CD4-positive, alpha-beta memory T cell (primary cell): Measurements from ENCODE around the gene FXYD1. TPM values are rescaled to one million over a fixed set of nuclear protein-coding genes. Genes with fewer than 3 reads are reported as not detected.

Experiments used
- CTCF ChIA-PET: fragments of 350-600 bp; sonication (Branson Sonifier 250); formaldehyde crosslinking; loops from one replicate; lab custom pipeline; 2021; ENCODE audit warnings: inconsistent platforms; ENCODE audit not compliant: partially characterized antibody; lab: Charles Lee
- POLR2A ChIA-PET: fragments of 350-600 bp; sonication (Branson Sonifier 250); formaldehyde crosslinking; loops from one replicate; lab custom pipeline; 2021; ENCODE audit not compliant: partially characterized antibody; lab: Charles Lee
- DNase-seq, 5 donors: peaks; one replicate each; pipeline versions ENCODE4 v3.0.0 to v3.0.0-alpha.2; 2020 to 2022; ENCODE audit warnings: mixed read lengths in 1 of 5
- H3K27ac ChIP-seq: one replicate; pipeline ENCODE4 v1.7.0; 2013; ENCODE audit warnings: low read depth, low read length
- H3K27me3 ChIP-seq: 2 replicates; pipeline ENCODE4 v1.7.0; 2013; ENCODE audit warnings: mild to moderate bottlenecking, low read length, moderate library complexity; ENCODE audit not compliant: insufficient read depth
- H3K36me3 ChIP-seq: 2 replicates; pipeline ENCODE4 v1.7.0; 2013; ENCODE audit warnings: mild to moderate bottlenecking, low read length, moderate library complexity; ENCODE audit not compliant: insufficient read depth
- H3K4me1 ChIP-seq: 2 replicates; pipeline ENCODE4 v1.7.0; 2013; ENCODE audit warnings: mild to moderate bottlenecking, low read length, moderate library complexity; ENCODE audit not compliant: insufficient read depth
- H3K4me3 ChIP-seq, 2 donors: one replicate each; pipeline ENCODE4 v1.7.0; 2013; ENCODE audit warnings: low read length in 2 of 2, mild to moderate bottlenecking in 1 of 2
- H3K9me3 ChIP-seq, 2 donors: one replicate each; pipeline ENCODE4 v1.7.0; 2013; ENCODE audit warnings: low read length in 2 of 2, control low read depth in 1 of 2; ENCODE audit not compliant: control insufficient read depth in 1 of 2
- H3K27ac Mint-ChIP-seq, 7 donors: one replicate each; pipeline ENCODE4 v1.8.0; 2020 to 2021; ENCODE audit warnings: mixed read lengths in 7 of 7, mild to moderate bottlenecking in 6 of 7, inconsistent platforms in 3 of 7, moderate library complexity in 3 of 7
- H3K27me3 Mint-ChIP-seq, 2 donors: one replicate each; pipeline ENCODE4 v1.8.0; 2020 to 2021; ENCODE audit warnings: mixed read lengths in 2 of 2
- H3K36me3 Mint-ChIP-seq, 2 donors: one replicate each; pipeline ENCODE4 v1.8.0; 2020 to 2021; ENCODE audit warnings: mixed read lengths in 2 of 2, inconsistent platforms in 1 of 2, mild to moderate bottlenecking in 1 of 2
- H3K4me1 Mint-ChIP-seq, 4 donors: one replicate each; pipeline ENCODE4 v1.8.0; 2020 to 2021; ENCODE audit warnings: mixed read lengths in 4 of 4, mild to moderate bottlenecking in 1 of 4
- H3K4me3 Mint-ChIP-seq, 8 donors: one replicate each; pipeline ENCODE4 v1.8.0; 2020 to 2021; ENCODE audit warnings: mixed read lengths in 8 of 8, mild to moderate bottlenecking in 7 of 8, moderate library complexity in 6 of 8, inconsistent platforms in 3 of 8
- H3K9me3 Mint-ChIP-seq, 8 donors: one replicate each; pipeline ENCODE4 v1.8.0; 2020 to 2021; ENCODE audit warnings: mixed read lengths in 8 of 8, mild to moderate bottlenecking in 5 of 8, inconsistent platforms in 3 of 8, moderate library complexity in 1 of 8
- intact Hi-C: fragments of 100-400 bp; cut with micrococcal nuclease; formaldehyde crosslinking; loops from one replicate; pipeline ENCODE4 v1.15.1; 2023
- polyA plus RNA-seq, 2 donors: library from polyadenylated mRNA; unstranded; fragments of 300-500 nt; fragmentation: Illumina TruSeq; gene quantifications; one replicate each; pipeline ENCODE4 v1.2.3, GENCODE V29; 2021
- total RNA-seq, 2 experiments: library from RNA; stranded (reverse); gene quantifications; one replicate each; pipeline ENCODE4 v1.2.3, GENCODE V29; 2021

The FXYD1 gene
- total and polyA plus RNA-seq, 4 experiments from 2014 or later, result 0.58 to 4.4 (median 3.4) TPM

DNA sequence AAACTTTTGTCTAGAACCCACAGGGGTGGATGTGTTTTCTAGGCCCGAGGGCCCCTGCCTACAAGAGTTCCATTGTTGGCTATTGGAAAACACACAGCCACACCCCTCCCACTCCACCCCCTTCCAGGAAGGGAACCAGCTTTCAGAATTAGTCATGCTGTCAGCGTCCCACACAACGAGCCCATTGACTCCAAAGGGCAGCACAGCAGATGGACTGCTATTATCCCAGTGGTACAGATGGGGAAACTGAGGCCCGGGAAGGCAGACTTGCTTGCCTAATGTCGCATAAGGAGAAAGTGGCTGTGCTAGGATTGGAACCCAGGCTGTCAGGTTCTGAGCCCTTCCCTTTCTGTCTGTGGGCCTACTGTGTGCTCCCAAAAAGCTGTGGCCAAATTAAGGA lies 31.1 kb upstream of the FXYD1 start:
- ChIA-PET POLR2A (no interaction called here), CTCF (no interaction called here)

DNA sequence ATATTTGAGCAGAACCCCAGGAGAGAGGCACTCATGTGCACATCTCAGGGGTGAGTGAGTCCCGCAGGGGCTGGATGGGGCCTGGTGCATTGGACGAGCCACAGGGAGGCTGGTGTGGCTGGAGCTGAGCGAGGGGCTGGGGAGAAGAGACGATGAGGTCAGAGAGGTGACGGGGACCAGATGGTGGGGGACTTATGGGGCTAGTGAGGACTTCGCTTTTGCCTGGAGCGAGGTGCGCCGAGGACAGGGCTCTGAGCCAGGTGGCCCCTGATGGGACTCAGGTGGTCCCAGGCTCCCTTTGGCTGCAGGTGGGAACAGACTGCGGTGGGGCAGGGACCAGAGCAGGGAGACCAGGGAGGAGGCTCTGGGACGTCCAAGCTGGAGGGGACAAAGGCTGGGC lies 29.9 kb upstream of the FXYD1 start:
- no peak overlapping the region for H3K27ac ChIP-seq
- no peaks in the 10 kb centered on the region for H3K9me3 ChIP-seq
- POLR2A ChIA-PET, result no interaction called here
- Mint-ChIP-seq H3K27ac (no peak overlapping the region), H3K4me1 (no peaks in the 10 kb centered on the region), H3K27me3 (peaks cover 4 to 7% of the 10 kb centered on the region in 2 donors), H3K9me3 (peaks cover 0 to 1% (median 0%) of the 10 kb centered on the region in 8 donors), H3K36me3 (no peaks in the 10 kb centered on the region), H3K4me3 (no peak overlapping the region)
- H3K4me1 ChIP-seq, result no peaks in the 10 kb centered on the region
- no peaks in the 10 kb centered on the region for H3K36me3 ChIP-seq
- intact Hi-C loops, result no loop called here
- no peak for DNase-seq
- CTCF ChIA-PET, result no interaction called here
- H3K27me3 ChIP-seq, result no peaks in the 10 kb centered on the region
- no peak overlapping the region for H3K4me3 ChIP-seq

More for the DNA sequence above, 31.1 kb upstream of the FXYD1 start:
- no peak for DNase-seq
- Mint-ChIP-seq H3K27me3 (peaks cover 4 to 7% of the 10 kb centered on the region in 2 donors), H3K27ac (no peak overlapping the region), H3K4me1 (no peaks in the 10 kb centered on the region), H3K4me3 (no peak overlapping the region), H3K36me3 (no peaks in the 10 kb centered on the region), H3K9me3 (peaks cover 0 to 1% (median 0%) of the 10 kb centered on the region in 8 donors)
- H3K36me3 ChIP-seq, result no peaks in the 10 kb centered on the region
- no peak overlapping the region for H3K27ac ChIP-seq
- no peaks in the 10 kb centered on the region for H3K4me1 ChIP-seq
- H3K9me3 ChIP-seq, result no peaks in the 10 kb centered on the region
- intact Hi-C loops, result no loop called here
- H3K27me3 ChIP-seq, result no peaks in the 10 kb centered on the region
- no peak overlapping the region for H3K4me3 ChIP-seq

DNA sequence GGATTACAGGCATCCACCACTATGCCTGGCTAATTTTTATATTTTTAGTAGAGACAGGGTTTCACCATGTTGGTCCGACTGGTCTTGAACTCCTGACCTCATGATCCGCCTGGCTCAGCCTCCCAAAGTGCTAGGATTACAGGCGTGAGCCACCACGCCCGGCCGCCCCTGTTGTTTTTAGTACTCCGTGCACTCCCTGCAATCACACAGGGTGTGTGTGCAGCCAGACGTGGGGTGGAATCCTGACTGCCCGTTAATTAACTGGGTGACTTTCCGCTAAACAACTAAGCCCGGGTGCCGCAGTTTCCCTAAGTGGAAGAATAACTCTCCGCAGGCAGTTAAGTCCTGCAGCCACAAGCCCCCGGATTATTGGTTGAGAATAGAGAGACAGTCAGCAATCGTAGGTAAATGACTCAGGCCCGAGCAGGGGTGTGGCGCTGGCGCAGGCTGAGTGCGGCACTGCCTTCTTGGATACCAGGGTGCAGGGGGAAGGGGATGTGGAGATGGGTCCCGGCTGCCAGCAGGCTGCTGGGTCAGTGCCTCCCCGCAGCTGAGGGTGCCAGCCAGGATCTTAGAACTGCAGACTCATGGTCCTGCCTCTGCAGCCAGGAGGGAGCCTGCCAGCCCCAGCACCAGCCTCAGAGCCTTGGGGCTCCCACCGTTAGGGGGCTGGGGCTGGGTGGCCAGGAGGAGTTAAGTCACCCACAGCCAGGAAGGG lies 29.1 kb upstream of the FXYD1 start:
- no peaks in the 10 kb centered on the region for H3K27me3 ChIP-seq
- peaks cover 6 to 7% of the 10 kb centered on the region in 2 donors for H3K27me3 Mint-ChIP-seq
- peaks cover 3% of the 10 kb centered on the region for H3K4me1 ChIP-seq
- no peak overlapping the region for H3K4me3 ChIP-seq
- H3K27ac Mint-ChIP-seq, result no peak overlapping the region
- POLR2A ChIA-PET, result no interaction called here
- H3K4me3 Mint-ChIP-seq, result no peak overlapping the region
- no peaks in the 10 kb centered on the region for H3K9me3 ChIP-seq
- H3K4me1 Mint-ChIP-seq, result peaks cover 2 to 3% (median 2%) of the 10 kb centered on the region in 4 donors
- no peak for DNase-seq
- H3K36me3 ChIP-seq, result no peaks in the 10 kb centered on the region
- H3K9me3 Mint-ChIP-seq, result peaks cover 0 to 1% (median 0%) of the 10 kb centered on the region in 8 donors
- intact Hi-C loops, result loop anchor here (5.0 kb wide), 1 partner anchor 43 kb away; the partner anchor contains the start of gene FXYD5
- no peak overlapping the region for H3K27ac ChIP-seq
- no peaks in the 10 kb centered on the region for H3K36me3 Mint-ChIP-seq
- CTCF ChIA-PET, result no interaction called here

DNA sequence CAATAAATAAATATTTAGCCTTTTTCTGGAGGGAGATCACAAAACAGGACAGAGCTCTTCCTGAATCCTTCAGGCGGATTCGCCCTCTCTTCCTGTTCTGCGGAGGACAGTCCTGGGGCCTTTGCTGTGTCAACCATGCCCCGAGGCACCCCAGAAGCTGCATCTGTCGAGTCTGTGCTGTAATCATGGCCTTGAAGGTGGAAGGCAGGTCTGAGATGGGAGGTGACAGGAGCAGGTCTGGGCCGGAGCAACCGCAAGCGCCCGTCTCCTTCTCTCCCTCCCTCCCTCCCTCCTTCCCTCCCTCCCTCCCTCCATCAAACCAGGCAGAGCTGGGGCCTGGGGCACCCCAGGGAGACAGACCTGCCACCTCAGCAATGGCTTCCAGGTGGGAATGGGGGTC lies 27.6 kb upstream of the FXYD1 start:
- H3K36me3 ChIP-seq, result no peaks in the 10 kb centered on the region
- no peak overlapping the region for H3K27ac Mint-ChIP-seq
- H3K9me3 ChIP-seq, result no peaks in the 10 kb centered on the region
- H3K4me1 ChIP-seq, result peaks cover 9% of the 10 kb centered on the region
- DNase-seq, result no peak
- no peak overlapping the region for H3K4me3 ChIP-seq
- no peaks in the 10 kb centered on the region for H3K36me3 Mint-ChIP-seq
- no peak overlapping the region for H3K4me3 Mint-ChIP-seq
- ChIA-PET CTCF (interaction anchor here (0.6 to 1.2 kb wide), 3 partner anchors 9 to 105 kb away, joined by 3 to 4 read pairs (median 3); no protein-coding TSS in a partner anchor), POLR2A (no interaction called here)
- H3K9me3 Mint-ChIP-seq, result peaks cover 0 to 1% (median 0%) of the 10 kb centered on the region in 8 donors
- intact Hi-C loops, result loop anchor here (5.0 kb wide), 1 partner anchor 41 kb away; the partner anchor contains the start of gene FXYD5
- peaks cover 4 to 7% (median 5%) of the 10 kb centered on the region in 4 donors for H3K4me1 Mint-ChIP-seq
- no peaks in the 10 kb centered on the region for H3K27me3 ChIP-seq
- peaks cover 7 to 11% of the 10 kb centered on the region in 2 donors for H3K27me3 Mint-ChIP-seq
- H3K27ac ChIP-seq, result no peak overlapping the region

DNA sequence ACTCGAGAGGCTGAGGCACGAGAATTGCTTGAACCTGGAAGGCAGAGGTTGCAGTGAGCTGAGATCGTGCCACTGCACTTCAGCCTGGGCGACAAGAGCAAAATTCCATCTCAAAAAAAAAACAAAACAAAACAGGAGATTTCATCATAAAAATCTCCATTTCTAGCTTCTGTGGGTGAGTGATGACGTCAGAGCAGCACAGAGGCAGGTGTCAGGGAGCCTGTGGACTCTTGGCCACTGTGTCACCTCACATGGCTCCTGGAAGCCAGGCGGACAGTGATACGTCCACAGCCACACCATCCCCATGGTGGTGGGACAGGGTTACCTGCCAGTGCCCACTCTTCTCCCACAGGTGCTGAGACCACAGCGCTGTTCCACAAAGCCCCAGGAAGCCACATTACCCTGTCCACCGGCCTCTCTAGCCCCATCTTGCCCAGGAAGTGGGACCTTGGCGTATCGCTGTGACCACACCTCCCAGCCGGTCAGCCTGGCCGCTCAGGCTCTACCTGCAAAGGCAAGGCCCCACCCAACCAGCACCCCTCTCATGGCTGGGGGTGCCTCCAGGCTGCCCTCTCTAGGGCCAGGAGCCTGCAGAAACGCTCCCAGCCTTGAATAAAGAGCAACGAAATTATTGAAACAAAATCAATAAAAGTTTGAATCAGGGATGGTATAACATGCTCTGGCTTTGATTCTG lies 25.5 kb upstream of the FXYD1 start:
- no peak overlapping the region for H3K27ac Mint-ChIP-seq
- peaks cover 4 to 7% (median 5%) of the 10 kb centered on the region in 4 donors for H3K4me1 Mint-ChIP-seq
- peaks cover 9 to 11% of the 10 kb centered on the region in 2 donors for H3K27me3 Mint-ChIP-seq
- no peaks in the 10 kb centered on the region for H3K27me3 ChIP-seq
- no peak overlapping the region for H3K4me3 ChIP-seq
- ChIA-PET POLR2A (no interaction called here), CTCF (interaction anchor here (1.4 kb wide), 1 partner anchor 29 kb away, joined by 3 read pairs; no protein-coding TSS in a partner anchor)
- intact Hi-C loops, result loop anchor here (5.0 kb wide), 1 partner anchor 39 kb away; the partner anchor contains the start of gene FXYD5
- H3K4me3 Mint-ChIP-seq, result no peak overlapping the region
- no peak overlapping the region for H3K27ac ChIP-seq
- no peaks in the 10 kb centered on the region for H3K9me3 ChIP-seq
- peaks cover 0 to 1% (median 0%) of the 10 kb centered on the region in 8 donors for H3K9me3 Mint-ChIP-seq
- H3K36me3 Mint-ChIP-seq, result no peaks in the 10 kb centered on the region
- no peaks in the 10 kb centered on the region for H3K36me3 ChIP-seq
- no peak for DNase-seq
- H3K4me1 ChIP-seq, result peaks cover 9% of the 10 kb centered on the region

DNA sequence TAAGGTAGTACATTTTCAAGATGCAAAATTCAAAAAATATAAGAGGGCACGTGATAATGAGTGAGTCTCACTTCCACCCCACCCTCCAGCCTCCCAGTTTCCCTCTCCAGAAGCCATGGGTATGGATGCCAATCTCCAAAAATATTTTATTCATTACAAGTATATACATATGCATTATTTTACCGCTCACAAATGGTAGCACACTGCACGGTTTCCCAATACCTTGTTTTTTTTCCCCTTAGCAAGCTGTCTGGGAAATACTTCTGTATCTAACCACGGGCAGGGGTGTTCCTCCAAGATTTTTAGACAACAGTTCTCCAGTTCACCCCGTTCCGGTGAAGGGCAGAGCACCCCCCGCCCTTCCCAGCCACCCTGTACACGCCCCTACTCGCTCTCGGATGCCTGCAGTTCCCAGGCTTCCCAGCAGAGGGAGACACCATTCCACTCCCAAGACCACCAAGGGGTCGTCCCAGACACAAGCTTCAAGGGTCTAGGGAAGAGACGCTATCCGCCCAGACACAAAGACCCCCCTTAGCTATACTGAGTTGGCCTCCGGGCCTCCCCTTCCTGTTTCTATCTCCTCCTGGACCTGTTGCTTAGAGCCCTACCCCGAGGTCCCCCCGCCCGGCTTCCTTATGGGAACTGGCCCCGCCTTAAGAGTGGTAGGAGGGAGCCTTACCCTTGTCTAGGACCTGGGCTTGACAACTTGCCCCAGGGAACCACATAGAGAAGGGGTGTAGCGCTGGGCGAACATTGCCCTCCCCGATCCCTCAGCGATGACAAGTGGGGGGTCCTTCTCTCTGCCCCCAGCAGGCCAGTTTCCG lies 24.1 kb upstream of the FXYD1 start:
- Mint-ChIP-seq H3K9me3 (peaks cover 0 to 1% (median 0%) of the 10 kb centered on the region in 8 donors), H3K27ac (peak overlapping the region in 4 of 7 donors; percentile 30 to 77 (median 60)), H3K36me3 (no peaks in the 10 kb centered on the region), H3K4me3 (peak overlapping the region in 2 of 8 donors; percentile 25 to 36), H3K4me1 (peaks cover 4 to 7% (median 5%) of the 10 kb centered on the region in 4 donors), H3K27me3 (peaks cover 5 to 11% of the 10 kb centered on the region in 2 donors)
- peak; percentile 56 to 64 (median 58) for DNase-seq
- H3K27me3 ChIP-seq, result no peaks in the 10 kb centered on the region
- H3K27ac ChIP-seq, result no peak overlapping the region
- H3K9me3 ChIP-seq, result no peaks in the 10 kb centered on the region
- ChIA-PET CTCF (interaction anchor here (1.0 to 4.8 kb wide), 11 partner anchors 9 to 381 kb away, joined by 3 to 20 read pairs (median 4); partner anchors contain the start of gene LGI4), POLR2A (interaction anchor here (0.6 to 1.0 kb wide), 3 partner anchors 27 to 100 kb away, joined by 3 to 5 read pairs (median 3); no protein-coding TSS in a partner anchor)
- H3K4me1 ChIP-seq, result peaks cover 9% of the 10 kb centered on the region
- intact Hi-C loops, result loop anchor here (1.0 to 5.0 kb wide), 5 partner anchors 21 to 155 kb away; partner anchors contain the start of genes FXYD5 and LGI4
- no peaks in the 10 kb centered on the region for H3K36me3 ChIP-seq
- no peak overlapping the region for H3K4me3 ChIP-seq
